Mucosa of stomach (tissue), 1 donor: ENCODE results near the gene CILP.
"Not testable (repeated sequence)": the region's sequence is repeated elsewhere in the genome, so short reads cannot be mapped to it uniquely, and the experiment has no call there.

Experiments used
- H3K27me3 ChIP-seq: one replicate; pipeline ENCODE4 v1.7.0; 2013; ENCODE audit warnings: mild to moderate bottlenecking, low read length; ENCODE audit not compliant: control insufficient read depth, insufficient read depth
- H3K36me3 ChIP-seq: one replicate; pipeline ENCODE4 v1.7.0; 2013; ENCODE audit warnings: low read length; ENCODE audit not compliant: control insufficient read depth, insufficient read depth
- H3K4me1 ChIP-seq: one replicate; pipeline ENCODE4 v1.7.0; 2013; ENCODE audit warnings: mild to moderate bottlenecking, low read length; ENCODE audit not compliant: control insufficient read depth, insufficient read depth
- H3K4me3 ChIP-seq: one replicate; pipeline ENCODE4 v1.7.0; 2013; ENCODE audit warnings: low read length
- H3K9ac ChIP-seq: one replicate; pipeline ENCODE4 v1.7.0; 2013; ENCODE audit warnings: mild to moderate bottlenecking, low read length, moderate library complexity
- H3K9me3 ChIP-seq: one replicate; pipeline ENCODE4 v1.7.0; 2013; ENCODE audit warnings: mild to moderate bottlenecking, low read length, moderate library complexity; ENCODE audit not compliant: control insufficient read depth
- donor health status: Pancreatic carcinoma.

Gene CILP

DNA sequence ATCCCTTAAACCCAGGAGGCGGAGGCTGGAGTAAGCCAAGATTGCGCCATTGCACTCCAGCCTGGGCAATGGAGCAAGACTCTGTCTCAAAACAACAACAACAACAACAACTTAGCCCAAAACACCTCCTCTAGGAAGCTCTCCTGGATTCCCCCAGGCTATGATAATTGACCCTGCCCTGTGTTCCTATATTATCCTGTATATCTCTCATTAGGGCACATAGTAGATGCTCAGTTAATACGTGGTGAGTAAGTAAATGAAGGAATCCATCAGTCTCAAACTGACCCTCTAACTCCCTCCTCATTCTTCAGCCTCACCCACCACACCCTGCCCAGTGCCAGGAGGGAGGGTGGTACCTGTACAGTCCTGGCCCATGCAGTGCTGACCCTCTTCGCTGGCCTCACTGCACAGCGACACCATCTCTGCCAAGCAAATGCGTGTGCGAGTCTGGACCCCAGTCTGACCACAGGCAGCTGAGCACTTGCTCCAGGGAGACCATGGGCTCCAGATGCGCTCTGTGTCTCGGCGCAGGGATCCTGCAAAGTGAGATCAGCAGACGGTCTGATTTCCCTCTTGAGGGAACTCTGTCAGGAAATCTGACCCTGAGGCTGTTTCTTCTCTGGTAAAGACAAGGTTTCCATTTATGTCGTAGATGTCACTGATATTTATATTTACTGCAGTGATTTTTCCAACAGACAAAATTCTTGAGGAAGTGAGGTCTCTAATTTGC, 6.2 kb downstream of the CILP start:
- Histone ChIP-seq H3K9me3 (no peaks in the 10 kb centered on the region), H3K4me3 (no peak overlapping the region), H3K9ac (no peak overlapping the region), H3K4me1 (no peaks in the 10 kb centered on the region), H3K27me3 (no peaks in the 10 kb centered on the region), H3K36me3 (no peaks in the 10 kb centered on the region)

GRCh38 chr15:65204236-65204930, 6.9 kb downstream of the CILP start:
- Histone ChIP-seq H3K36me3 (no peaks in the 10 kb centered on the region), H3K9me3 (no peaks in the 10 kb centered on the region), H3K27me3 (no peaks in the 10 kb centered on the region), H3K4me1 (no peaks in the 10 kb centered on the region), H3K9ac (no peak overlapping the region), H3K4me3 (no peak overlapping the region)

DNA sequence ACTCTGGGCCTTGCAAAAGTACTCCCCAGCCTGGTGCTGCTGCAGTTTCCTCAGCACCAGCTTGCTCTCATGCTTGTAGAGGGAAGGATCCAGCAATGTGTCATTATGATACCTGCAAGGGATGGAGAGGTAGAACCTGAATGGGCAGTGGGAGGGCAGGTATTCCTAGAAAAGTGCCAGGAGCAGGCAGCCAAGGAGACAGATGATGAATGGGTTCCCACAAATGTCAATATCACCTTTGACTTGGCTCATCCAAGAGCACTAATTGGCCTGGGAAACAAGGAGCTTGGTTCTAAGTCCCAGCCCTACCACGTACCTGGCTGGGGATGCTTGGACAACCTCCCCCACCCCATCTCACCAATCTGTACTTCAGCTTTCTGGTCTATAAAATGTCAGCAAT, 9.4 kb downstream of the CILP start:
- H3K36me3 ChIP-seq = no peaks in the 10 kb centered on the region
- H3K27me3 ChIP-seq = no peaks in the 10 kb centered on the region
- no peak overlapping the region for H3K9ac ChIP-seq
- H3K4me3 ChIP-seq = no peak overlapping the region
- no peaks in the 10 kb centered on the region for H3K4me1 ChIP-seq
- H3K9me3 ChIP-seq = no peaks in the 10 kb centered on the region

DNA sequence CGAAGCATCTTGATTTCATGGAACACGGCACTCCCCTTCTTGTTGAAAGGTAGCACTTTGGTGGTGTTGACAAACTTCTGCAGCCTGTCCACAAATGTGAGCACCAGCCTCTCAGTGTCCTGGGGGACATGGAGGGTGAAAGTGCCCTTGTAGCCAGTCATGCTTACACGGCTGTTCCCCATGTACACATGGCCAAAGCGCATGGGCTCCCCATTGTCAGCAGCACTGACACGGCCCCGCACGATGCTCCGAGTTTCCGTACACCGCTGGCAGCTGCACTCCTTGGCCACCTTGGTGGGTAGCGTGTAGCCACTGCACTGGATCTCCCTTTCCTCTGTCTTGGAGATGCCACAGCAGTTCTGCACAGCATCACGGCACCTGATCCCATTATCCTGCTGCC, 12.7 kb downstream of the CILP start:
- H3K9me3 ChIP-seq = no peaks in the 10 kb centered on the region

GRCh38 chr15:65197337-65197645, 14.0 kb downstream of the CILP start:
- Histone ChIP-seq H3K36me3 (no peaks in the 10 kb centered on the region), H3K4me1 (no peaks in the 10 kb centered on the region), H3K9ac (no peak overlapping the region), H3K27me3 (no peaks in the 10 kb centered on the region), H3K9me3 (no peaks in the 10 kb centered on the region), H3K4me3 (no peak overlapping the region)

More for the DNA sequence above, 12.7 kb downstream of the CILP start:
- Histone ChIP-seq H3K27me3 (no peaks in the 10 kb centered on the region), H3K4me3 (no peak overlapping the region), H3K4me1 (no peaks in the 10 kb centered on the region), H3K36me3 (no peaks in the 10 kb centered on the region), H3K9ac (no peak overlapping the region)

DNA sequence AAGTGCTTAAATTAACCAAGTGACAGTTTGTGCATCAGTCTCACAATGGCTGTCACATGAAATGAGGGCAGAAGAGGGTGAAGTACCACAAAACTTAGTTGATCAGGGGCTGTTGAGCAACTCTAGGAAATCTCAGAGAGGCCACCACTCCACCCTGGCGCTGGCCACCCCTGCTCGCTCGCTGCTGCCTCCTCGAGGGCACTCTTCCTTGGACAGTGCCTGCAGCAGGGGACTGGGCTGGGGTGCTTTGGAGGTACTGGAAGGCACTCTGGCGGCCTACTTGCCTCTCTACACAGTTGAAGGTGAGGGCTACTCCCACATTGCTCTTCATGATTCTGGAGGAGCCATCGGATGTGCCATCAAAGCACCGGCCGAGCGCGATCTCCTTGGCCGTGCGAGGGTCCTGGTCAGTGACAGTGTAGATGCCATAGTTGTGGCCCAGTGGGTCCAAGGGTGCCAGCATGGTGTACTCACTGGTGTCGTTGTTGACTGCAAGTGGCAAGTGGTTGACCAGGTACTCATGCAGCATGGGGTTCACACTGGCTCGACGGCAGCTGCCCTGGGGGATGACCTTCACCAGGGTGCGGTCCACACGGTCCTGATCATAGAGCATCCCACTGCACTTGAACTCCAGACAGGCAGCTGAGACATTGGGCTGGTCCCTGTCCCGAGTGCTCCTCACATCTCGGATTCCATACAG, 14.5 kb downstream of the CILP start:
- Histone ChIP-seq H3K4me3 (no peak overlapping the region), H3K36me3 (no peaks in the 10 kb centered on the region), H3K9me3 (no peaks in the 10 kb centered on the region), H3K9ac (no peak overlapping the region), H3K27me3 (no peaks in the 10 kb centered on the region), H3K4me1 (no peaks in the 10 kb centered on the region)

- H3K9me3 ChIP-seq = no peaks in the 10 kb centered on the region
- no peaks in the 10 kb centered on the region for H3K4me1 ChIP-seq
- H3K9ac ChIP-seq = no peak overlapping the region
- no peaks in the 10 kb centered on the region for H3K27me3 ChIP-seq
- no peak overlapping the region for H3K4me3 ChIP-seq
- no peaks in the 10 kb centered on the region for H3K36me3 ChIP-seq
Measured at GRCh38 chr15:65195548-65195923, 15.7 kb downstream of the CILP start.

DNA sequence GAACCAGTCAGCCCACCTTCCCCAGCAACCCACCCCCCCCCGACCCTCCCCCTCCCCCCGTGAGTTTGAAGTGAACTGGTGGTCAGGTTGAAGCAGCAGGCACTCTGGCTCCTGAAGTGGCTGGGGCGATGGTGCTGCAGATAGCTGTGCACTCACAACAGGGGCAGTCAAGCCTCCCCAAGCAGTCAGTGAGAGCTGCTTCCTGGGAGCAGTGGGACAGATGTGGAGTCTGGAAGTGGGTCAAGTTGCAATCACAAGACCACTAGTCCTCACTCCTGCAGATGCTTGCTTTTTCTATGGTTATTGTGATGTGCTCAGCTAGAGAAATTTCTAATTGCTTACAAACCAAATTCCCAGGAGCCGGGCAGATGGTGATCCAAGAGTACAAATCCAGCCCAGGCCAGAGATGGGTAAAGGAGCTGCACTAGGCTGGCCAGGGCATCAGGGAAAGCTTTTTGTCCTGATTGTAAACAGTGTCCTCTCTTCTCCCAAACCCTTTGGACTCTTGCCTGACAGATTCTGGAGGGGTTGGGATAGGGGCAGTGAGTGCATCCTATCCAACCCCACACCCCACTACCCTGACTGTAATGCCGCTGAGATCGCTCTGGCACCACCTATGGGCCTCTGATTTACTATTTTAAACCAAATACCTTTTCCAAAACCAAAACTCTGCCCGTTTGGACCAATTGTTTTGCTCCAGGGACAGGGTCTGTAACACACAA, 16.3 kb downstream of the CILP start:
- no peaks in the 10 kb centered on the region for H3K9me3 ChIP-seq
- H3K9ac ChIP-seq = no peak overlapping the region
- no peaks in the 10 kb centered on the region for H3K27me3 ChIP-seq
- H3K36me3 ChIP-seq = no peaks in the 10 kb centered on the region
- no peaks in the 10 kb centered on the region for H3K4me1 ChIP-seq
- no peak overlapping the region for H3K4me3 ChIP-seq

DNA sequence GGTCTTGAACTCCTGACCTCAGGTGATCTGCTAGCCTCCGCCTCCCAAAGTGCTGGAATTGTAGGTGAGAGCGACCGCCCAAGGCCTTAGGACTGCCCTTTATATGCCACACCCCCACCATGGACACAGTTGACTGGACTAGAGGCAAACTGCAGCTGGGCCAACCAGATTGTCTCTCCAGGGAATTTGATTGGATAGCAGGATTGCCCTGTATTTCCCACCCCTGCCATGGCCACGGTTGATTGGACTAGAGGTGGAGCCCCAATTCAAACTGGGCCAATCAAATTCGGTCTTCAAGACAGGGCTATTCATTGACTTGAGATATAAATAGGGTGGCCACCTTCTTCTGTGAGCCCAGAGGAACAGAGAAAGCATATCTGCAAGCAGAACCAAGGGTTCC, 19.3 kb downstream of the CILP start:
- Histone ChIP-seq H3K4me3 (no peak overlapping the region), H3K9me3 (no peaks in the 10 kb centered on the region), H3K9ac (no peak overlapping the region), H3K4me1 (no peaks in the 10 kb centered on the region), H3K27me3 (no peaks in the 10 kb centered on the region), H3K36me3 (no peaks in the 10 kb centered on the region)

- H3K4me1 ChIP-seq = peaks cover 6% of the 10 kb centered on the region
- H3K9me3 ChIP-seq = no peaks in the 10 kb centered on the region
- H3K27me3 ChIP-seq = no peaks in the 10 kb centered on the region
- no peak overlapping the region for H3K9ac ChIP-seq
- no peak overlapping the region for H3K4me3 ChIP-seq
- no peaks in the 10 kb centered on the region for H3K36me3 ChIP-seq
Measured at GRCh38 chr15:65189102-65189740, 22.1 kb downstream of the CILP start.

- H3K4me3 ChIP-seq, H3K4me1 ChIP-seq, H3K9me3 ChIP-seq, H3K9ac ChIP-seq, H3K36me3 ChIP-seq, H3K27me3 ChIP-seq: not testable (repeated sequence)
Measured at GRCh38 chr15:65188472-65188871, 22.8 kb downstream of the CILP start.
